Kidney (tissue), 14 donors: ENCODE results near the gene TNS3. TPM values are rescaled to one million over a fixed set of nuclear protein-coding genes. Genes with fewer than 3 reads are reported as not detected.
A peak's percentile ranks its signal among the peaks of the same experiment; 100 is the strongest.

Experiments used
- DNase-seq, 5 donors: peaks; one replicate each; pipeline ENCODE4 v3.0.0-alpha.2; 2013 to 2020
- FAIRE-seq: peaks from 2 replicates; lab custom pipeline; 2012; peaks lifted over from hg19 to GRCh38; lab: Jason Lieb, UNC
- H3K27ac ChIP-seq, 2 donors: one replicate each; pipeline ENCODE4 v1.7.0; 2013; ENCODE audit warnings: low read depth in 2 of 2, low read length in 2 of 2, inconsistent platforms in 1 of 2
- H3K27me3 ChIP-seq: one replicate; pipeline ENCODE4 v1.7.1; 2013; ENCODE audit warnings: low read length, inconsistent platforms; ENCODE audit not compliant: control insufficient read depth, insufficient read depth
- H3K36me3 ChIP-seq, 3 donors: one replicate each; pipeline versions ENCODE4 v1.7.0 to v1.7.1; 2013; ENCODE audit warnings: low read length in 3 of 3, control low read depth in 1 of 3, inconsistent platforms in 1 of 3; ENCODE audit not compliant: insufficient read depth in 3 of 3, control insufficient read depth in 2 of 3
- H3K4me1 ChIP-seq, 3 donors: one replicate each; pipeline versions ENCODE4 v1.7.0 to v1.7.1; 2013; ENCODE audit warnings: low read length in 3 of 3, inconsistent platforms in 1 of 3, low read depth in 1 of 3; ENCODE audit not compliant: control insufficient read depth in 2 of 3, insufficient read depth in 2 of 3
- H3K4me3 ChIP-seq, 3 donors: one replicate each; pipeline versions ENCODE4 v1.7.0 to v1.8.1; 2013; ENCODE audit warnings: low read length in 3 of 3, control low read depth in 1 of 3, inconsistent platforms in 1 of 3
- H3K9ac ChIP-seq, 3 donors: one replicate each; pipeline versions ENCODE4 v1.7.0 to v1.7.1; 2013; ENCODE audit warnings: low read length in 3 of 3, control low read depth in 1 of 3, inconsistent platforms in 1 of 3
- H3K9me3 ChIP-seq, 3 donors: one replicate each; pipeline versions ENCODE4 v1.7.0 to v1.7.1; 2013; ENCODE audit warnings: low read length in 3 of 3, control low read depth in 1 of 3, inconsistent platforms in 1 of 3; ENCODE audit not compliant: control insufficient read depth in 2 of 3, insufficient read depth in 1 of 3
- intact Hi-C: fragments of 100-400 bp; cut with DNase I; formaldehyde crosslinking; loops from one replicate; pipeline ENCODE4 v1.11.1; 2022
- polyA plus RNA-seq: library from polyadenylated mRNA; stranded (reverse); fragments of 350-450 nt; fragmentation: Illumina TruSeq; extraction: RNeasy Lipid Tissue Mini Kit (QIAGEN cat#74804); gene quantifications from one replicate; pipeline ENCODE4 v1.2.3, GENCODE V29; 2014; ENCODE audit warnings: low read depth, low replicate concordance; ENCODE audit not compliant: insufficient read depth
- total RNA-seq: library from RNA; stranded (reverse); fragmentation: NEBNext Ultra II Directional; extraction: Animal tissue kit (Norgen Biotek cat#: 25700); gene quantifications from one replicate; pipeline ENCODE4 v1.2.1, GENCODE V29; 2021
- TF ChIP-seq, protein P1 (sequence below): IDR thresholded peaks from 3 replicates; pipeline ENCODE4 v1.5.1; 2012; ENCODE audit warnings: mild to moderate bottlenecking, moderate library complexity, borderline replicate concordance; ENCODE audit not compliant: insufficient read depth; ENCODE audit errors: extremely low read depth
- donor health status: control.
- donor health status: control.
- donor health status: control.
- donor health status: control.
- donor health status: control.
- donor health status: DM: yes; HTN: yes; CAD: no.
- donor health status: Normal renal cell carcinoma (clear cell type).

The TNS3 gene
- total and polyA plus RNA-seq, 2 donors from 2014 or later = 38.4 to 198 TPM

DNA sequence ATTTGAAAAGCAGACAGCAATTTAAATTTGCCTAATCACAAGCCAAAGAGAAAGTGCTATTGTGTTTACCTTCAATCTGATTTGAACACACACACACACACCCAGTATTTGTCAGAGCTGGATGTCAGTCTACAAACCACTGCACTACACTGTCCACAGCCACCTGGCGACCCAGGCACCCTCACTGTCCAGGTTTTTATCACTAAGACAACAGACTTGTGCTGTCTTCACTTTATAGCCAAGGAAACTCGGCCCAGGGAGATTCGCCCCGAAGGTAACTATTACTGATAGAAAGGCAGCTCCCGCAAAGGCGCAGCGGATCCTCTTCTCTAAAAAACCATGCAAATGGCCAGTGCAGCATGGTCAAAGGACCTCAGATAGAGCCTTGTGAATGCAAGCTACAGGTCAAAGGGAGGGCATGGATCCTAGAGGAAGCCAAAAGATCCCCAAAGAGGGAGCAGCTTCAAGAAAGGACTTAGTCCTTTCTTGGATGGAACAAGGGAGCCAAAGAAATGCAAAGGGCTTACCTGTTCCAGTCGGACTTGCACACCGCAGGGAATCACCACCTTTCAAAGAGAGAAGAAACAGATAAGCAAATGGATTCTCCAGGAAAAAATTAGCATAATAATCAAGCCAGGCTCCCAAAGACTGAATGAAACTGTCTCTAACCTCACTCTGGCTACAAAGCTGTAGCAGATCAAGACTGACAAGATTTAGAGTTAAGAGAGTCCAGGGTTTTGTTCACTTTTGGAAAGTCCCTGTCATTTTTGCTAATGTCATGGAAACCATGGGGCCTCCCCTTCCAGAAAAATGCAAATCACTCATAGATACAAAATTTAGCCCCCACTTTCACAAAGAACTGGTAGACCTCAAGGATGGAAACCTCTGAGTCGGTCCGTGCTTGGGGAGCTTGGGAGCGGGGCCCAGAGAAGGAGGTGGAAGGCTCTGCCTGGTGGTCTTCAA lies 101.1 kb downstream of the TNS3 start:
- Histone ChIP-seq H3K27me3 (no peaks in the 10 kb centered on the region), H3K9ac (peak overlapping the region in 1 of 3 donors; percentile 52), H3K4me1 (peaks cover 0 to 68% (median 53%) of the 10 kb centered on the region in 3 donors), H3K27ac (peak overlapping the region; percentile 81 to 92), H3K4me3 (no peak overlapping the region), H3K36me3 (no peaks in the 10 kb centered on the region), H3K9me3 (no peaks in the 10 kb centered on the region)
- DNase-seq (no peak), FAIRE-seq (no peak)
- TF ChIP-seq, protein P1, sequence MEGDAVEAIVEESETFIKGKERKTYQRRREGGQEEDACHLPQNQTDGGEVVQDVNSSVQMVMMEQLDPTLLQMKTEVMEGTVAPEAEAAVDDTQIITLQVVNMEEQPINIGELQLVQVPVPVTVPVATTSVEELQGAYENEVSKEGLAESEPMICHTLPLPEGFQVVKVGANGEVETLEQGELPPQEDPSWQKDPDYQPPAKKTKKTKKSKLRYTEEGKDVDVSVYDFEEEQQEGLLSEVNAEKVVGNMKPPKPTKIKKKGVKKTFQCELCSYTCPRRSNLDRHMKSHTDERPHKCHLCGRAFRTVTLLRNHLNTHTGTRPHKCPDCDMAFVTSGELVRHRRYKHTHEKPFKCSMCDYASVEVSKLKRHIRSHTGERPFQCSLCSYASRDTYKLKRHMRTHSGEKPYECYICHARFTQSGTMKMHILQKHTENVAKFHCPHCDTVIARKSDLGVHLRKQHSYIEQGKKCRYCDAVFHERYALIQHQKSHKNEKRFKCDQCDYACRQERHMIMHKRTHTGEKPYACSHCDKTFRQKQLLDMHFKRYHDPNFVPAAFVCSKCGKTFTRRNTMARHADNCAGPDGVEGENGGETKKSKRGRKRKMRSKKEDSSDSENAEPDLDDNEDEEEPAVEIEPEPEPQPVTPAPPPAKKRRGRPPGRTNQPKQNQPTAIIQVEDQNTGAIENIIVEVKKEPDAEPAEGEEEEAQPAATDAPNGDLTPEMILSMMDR = no peak
- intact Hi-C loops = no loop called here

DNA sequence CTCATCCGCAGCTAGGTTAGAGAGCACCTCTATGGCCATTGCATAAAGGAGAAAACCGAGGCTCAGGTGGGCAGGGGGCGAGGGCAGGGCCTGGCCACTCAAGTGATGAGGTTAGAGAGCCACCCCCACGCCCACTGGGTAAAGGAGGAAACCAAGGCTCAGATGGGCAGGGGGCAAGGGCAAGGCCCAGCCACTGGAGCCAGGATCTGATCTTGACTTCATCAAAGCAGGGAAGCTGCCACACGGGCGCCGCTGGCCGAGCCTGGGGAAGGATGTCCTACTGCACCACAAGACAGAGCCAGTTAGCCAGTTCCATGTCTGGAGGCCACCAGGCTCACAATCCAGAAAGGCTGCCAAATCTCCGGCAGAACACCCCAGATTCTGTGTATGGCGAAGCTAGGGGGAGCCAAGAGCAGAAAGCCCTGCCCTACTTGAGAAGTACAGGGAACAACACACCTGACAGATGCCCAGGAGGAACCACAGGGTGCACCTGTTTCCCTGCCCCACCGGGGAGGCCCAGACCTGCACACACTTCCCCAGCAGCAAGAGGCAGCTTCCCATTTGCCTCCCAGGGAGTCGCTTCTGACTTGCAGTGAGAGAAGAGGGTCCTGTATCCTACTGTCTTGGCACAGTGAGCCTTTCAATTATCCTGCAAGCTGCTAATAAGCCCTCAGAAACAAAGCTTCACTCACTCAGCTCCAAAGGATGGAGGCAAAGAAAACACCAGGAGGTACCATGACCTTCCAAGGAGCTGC lies 101.9 kb downstream of the TNS3 start:
- H3K36me3 ChIP-seq = no peaks in the 10 kb centered on the region
- TF ChIP-seq, protein P1 = no peak
- no peaks in the 10 kb centered on the region for H3K27me3 ChIP-seq
- intact Hi-C loops = no loop called here
- H3K9me3 ChIP-seq = no peaks in the 10 kb centered on the region
- DNase-seq (peak in 1 of 5 donors; percentile 72), FAIRE-seq (no peak)
- H3K4me3 ChIP-seq = no peak overlapping the region
- peaks cover under 1 to 66% (median 51%) of the 10 kb centered on the region in 3 donors for H3K4me1 ChIP-seq
- no peak overlapping the region for H3K9ac ChIP-seq
- peak overlapping the region; percentile 12 to 63 for H3K27ac ChIP-seq

DNA sequence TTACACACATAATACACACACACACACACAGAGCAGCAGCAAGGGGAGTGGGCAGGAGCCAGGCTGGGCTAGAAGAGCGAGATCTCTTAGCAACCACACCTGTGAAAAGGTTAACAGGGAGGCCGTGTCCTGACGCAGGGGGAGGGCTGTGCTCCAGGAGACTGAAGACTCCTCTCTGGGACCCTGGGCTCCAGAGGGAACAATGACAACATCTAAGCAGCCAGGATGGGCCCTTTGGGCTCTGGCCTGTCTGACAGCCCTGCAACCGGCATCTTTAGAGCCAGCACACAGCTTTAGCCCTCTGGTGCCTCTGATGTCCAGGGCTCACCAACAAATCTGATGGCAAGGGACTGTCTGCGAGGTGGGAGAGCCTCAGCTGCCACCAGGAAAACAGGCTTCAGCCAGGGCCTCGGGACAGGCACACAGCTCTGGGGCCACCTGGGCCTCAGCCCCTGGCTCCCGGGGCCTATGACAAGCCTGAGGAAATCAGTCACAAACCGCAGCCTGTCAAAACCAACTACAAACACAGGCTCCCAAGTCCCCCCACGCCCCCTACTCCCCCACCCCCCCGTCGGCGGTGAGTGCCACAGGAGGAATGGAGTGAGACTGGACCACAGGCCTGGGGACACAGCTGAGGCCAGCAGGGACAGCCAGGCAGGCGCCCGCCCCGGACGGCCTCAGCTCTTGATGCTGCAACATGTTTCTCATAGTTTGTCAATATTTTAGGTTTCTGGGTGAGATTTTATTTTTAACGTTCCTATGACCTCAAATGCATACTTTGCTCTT lies 102.8 kb downstream of the TNS3 start:
- peak overlapping the region in 1 of 3 donors; percentile 33 for H3K9ac ChIP-seq

More for the DNA sequence above, 102.8 kb downstream of the TNS3 start:
- Histone ChIP-seq H3K4me1 (peaks cover 6 to 66% (median 54%) of the 10 kb centered on the region in 3 donors), H3K4me3 (no peak overlapping the region), H3K27me3 (no peaks in the 10 kb centered on the region), H3K9me3 (peaks cover 0 to 1% (median 0%) of the 10 kb centered on the region in 3 donors), H3K36me3 (no peaks in the 10 kb centered on the region), H3K27ac (peak overlapping the region; percentile 2 to 63)
- intact Hi-C loops = no loop called here
- TF ChIP-seq, protein P1 = no peak
- DNase-seq (peak in 1 of 5 donors; percentile 59), FAIRE-seq (no peak)
